Measurements from ENCODE around the gene DBH.

Gene DBH

DNA sequence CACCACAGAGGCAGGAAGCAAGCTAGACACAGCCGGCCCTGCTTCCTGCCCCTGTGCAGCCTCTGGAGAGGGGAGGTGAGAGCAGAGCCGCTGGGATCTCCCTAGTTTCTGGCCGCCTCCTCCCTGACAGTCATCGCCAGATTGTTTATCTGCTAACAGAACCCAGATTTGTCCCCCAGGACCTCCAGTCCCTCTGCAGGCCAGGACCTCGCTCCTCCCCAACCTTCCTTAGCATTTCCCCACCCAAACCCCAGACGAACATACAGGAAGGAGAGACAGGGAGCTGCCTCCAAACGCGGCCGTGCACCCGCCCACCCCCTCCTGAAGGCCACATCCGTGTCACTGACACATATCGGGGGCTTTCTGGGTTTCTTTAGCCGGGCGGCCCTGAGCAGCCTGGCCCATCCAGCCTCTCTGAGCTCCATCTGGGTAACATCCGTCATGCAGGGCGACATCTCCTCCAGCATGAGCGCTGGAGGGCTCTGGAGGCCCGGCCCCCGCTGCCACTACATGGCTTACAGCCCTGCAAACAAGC is 47.5 kb downstream of the DBH start:
- DNase-seq (ENCODE audit: low read depth), result peak; percentile 71

DNA sequence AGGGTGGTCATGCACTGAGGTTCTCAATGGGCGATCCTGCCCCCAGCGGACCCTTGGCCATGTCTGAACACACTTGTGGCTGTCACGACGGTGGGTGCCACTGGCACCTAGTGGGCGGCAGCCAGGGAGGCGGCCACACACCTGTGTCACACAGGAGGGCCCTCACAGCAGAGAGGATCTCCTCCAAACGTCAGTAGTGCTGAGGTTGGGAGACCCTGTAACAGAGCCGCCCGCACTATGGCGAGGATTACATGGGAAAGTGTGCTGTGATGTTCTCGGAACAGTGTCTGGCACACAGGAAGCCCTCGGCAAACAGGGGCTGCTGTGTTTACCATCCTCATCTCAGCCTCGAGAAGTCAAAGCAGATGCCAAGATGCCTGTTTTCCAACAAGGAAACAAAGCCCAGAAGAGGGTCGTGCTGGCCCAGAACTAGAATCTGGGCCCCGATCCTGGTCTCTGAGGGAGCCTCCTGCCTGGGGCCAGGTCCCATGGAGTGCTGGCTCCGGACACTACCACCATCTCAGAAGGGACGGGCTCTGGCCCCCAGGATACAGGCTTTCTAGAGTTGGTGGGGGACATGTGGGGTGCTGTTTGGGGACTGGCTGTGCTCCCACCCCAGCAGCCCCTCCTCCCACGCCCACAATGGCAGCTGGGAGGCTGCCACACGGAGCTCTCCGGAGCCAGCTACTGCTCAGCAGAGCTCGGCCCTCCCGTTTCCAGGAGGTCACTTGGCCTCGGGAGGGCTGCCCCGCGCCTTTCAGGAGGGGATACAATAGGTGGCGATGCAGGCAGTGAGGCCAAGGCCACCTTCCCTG is 48.2 kb downstream of the DBH start:
- DNase-seq (ENCODE audit: low read depth), result no peak

DNA sequence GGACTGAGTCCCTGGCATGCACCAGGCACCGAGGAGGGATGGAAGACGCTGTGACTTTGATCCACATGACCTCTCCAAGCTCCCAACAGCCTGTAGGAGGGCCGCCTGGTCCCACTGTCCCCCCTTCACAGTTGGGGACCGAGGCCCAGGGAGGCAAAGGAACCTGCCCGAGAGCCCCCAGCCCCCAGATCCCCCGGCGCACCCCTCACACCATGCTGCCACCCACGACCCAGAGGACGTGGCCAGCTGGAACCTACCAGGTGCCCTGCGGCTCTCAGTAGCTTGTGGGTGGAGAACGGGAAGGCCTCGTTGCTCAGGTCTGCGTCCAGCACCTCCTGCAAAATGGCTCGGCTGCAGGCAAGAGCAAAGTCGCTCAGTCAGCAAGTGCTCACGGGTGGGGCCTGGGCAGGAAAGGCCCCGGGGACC is 48.8 kb downstream of the DBH start:
- no peak for DNase-seq (ENCODE audit: low read depth)

DNA sequence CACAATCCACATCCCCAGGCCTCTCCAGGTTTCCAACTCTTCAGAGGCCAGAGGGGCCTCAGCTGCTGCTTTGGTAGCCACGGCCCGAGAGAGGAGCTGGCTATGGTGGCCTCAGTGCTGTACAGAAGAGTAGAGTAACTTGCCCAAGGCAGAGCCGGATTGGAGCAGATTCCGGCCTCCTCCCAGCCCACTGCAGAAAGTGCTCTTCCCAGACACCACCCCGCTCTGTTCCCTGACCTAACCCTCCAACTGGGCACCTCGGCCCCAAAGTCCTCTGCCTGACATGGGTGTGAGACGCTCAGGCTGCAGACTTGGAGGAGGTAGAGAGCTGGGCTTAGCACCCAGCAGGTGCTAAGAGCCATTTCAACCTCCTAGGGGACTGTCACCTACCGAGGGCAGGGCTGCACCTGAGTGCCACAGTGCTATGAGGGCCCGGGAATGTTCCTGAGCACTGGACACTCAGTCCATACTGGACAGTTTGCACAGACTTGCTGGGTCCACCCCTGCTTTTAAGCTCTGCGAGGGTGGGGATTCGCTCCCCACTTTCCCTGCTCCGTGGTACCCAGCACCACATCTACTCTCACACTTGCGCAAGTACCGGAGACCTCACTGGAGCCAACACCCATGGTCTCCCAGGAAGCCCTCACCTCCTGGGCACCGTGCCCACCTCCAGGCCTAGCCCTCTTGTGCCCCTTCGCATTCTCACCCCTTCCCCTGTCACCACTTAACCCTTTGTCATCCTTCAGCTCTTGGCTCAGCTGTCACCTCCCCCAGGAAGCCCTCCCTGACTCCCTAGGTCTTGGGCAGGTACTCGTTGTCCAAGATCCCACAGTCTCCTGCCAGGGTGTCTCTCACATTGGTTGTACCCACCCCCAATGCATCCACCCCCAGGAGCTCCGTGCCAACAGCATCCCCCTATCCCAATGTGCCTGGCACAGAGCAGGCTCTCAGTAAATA is 49.8 kb downstream of the DBH start:
- no peak for DNase-seq (ENCODE audit: low read depth)

DNA sequence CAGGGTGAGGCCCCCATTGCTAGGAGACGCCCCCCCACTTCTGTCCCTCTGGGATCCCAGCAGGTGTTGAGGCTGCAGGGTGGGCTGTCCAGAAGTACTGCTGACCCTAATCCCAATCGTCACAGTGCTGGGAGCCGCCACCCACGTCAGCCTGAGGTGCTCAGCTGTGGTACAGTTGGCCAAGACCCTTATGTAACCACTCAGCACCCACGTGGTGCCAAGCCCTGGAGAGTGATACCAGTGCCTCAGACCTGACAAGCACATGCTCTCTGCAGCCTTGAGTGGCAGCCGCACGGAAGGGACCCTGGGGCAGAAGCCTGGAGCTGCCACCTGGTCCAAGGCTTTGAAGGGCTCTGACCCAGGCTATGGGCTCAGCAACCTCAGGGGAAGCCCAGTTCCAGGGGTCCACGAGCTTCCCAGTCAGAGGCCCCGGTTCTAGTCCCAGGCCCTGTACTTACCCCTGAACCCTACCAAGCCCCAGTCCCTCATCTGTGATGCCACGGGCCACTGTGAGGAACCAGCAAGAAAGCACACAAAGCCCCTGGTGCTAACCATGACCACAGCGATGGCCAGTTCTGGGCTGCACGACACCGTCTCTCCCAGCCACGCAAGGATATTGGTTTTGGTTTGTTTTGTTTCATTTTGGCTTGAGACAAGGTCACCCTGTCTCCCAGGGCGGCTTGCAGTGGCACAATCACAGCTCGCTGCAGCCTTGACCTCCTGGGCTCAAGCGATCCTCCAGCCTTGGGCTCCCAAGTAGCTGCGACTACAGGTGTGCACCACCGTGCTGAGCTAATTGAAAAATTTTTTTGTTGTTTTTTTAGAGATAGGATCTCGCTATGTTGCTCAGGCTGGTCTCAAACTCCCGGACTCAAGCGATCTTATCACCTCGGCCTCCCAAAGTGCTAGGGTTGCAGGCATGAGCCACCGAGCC is 50.7 kb downstream of the DBH start:
- DNase-seq (ENCODE audit: low read depth), result no peak

DNA sequence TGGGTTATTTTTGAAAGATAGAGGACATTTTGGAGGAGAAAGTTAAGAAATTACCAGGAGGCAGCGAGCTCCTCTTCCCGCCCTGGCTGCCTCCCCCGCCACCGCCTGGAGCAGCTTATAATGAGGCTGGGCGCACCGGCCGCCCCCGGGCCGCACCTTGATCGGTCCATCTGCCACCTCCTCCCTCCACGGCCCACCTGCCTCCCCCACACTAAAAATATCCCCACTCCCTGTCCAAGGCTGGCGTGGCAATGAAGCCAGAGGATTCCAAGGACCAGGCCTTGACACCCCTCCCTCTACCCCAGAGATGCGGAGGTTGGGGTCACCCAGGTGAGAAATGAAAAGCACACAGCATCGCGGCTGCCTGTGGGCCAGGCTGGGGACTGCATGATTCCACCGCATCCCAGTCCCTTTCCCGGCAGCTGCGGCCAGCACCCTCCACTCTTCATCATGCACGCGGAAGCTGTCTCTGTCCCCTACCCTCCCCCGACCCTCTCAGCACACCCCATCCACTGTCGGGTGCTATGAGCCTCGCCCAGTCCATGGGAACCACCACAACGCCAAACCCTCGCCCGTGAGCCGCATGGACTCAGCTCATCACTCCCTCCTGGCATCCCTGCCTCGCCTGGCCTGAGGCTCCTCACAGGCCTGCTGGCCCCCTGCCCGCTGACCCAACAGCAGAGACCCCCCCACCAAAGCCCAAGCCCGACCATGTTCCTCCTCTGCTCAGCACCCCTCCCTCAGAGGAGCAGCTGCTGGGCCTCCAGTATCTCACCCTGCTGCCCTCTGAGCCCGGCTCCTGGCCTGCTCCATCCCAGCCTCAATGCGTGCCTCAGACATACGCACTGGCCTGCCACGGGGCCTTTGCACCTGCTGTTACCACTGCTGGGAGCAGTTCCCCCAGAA is 51.9 kb downstream of the DBH start:
- DNase-seq (ENCODE audit: low read depth), result no peak

DNA sequence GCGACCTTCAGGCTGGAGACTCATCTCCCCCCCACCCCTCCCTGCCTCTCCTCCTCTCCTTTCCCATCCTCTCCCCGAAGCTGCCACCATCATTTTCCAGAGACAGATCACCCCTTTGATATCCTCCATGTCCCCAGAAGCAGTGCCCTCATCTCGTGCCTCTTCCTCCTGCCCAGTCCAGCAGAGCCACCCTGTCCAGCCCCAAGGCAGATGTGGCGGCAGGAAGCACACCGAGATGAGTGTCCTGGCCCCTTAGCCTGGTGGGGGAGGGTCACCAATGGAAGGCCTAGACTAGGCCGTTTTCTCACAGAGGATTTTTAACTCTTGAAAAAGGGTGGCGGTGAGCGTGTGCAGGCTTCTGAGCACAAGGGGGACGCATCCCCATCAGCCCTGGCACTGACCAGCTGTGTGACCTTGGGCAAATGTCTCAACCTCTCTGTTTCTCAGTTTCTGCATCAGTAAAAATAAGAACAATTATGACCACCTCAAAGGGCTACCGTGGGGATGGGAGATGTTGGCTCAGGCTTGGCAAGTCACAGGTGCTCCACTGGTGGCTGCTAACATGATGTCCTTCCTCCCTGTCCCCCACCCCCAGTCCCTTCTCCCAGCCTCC is 53.1 kb downstream of the DBH start:
- DNase-seq (ENCODE audit: low read depth), result no peak

DNA sequence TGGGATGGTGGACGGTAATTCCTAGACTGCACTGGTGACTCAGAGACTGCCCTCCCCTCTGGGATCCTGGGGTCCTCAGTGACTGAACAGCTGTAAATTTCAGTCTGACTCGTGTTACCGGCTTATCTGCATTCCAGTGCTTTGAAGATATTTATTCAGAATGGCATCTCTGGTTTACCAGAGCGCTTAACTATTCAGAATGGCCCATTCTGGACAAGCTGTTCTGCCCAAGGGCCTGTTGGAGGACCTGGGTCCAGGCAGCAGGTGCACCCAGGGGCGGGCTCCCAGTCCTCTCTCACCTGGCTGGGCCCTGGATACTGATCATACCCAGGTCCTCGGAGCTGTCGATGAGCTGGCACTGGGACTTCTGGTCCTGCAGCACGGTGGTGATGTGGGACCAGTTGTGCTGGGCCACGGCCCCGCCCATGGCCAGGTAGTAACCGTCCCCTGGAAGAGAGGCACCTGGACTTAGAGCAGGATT is 54.0 kb downstream of the DBH start:
- DNase-seq (ENCODE audit: low read depth), result no peak

DNA sequence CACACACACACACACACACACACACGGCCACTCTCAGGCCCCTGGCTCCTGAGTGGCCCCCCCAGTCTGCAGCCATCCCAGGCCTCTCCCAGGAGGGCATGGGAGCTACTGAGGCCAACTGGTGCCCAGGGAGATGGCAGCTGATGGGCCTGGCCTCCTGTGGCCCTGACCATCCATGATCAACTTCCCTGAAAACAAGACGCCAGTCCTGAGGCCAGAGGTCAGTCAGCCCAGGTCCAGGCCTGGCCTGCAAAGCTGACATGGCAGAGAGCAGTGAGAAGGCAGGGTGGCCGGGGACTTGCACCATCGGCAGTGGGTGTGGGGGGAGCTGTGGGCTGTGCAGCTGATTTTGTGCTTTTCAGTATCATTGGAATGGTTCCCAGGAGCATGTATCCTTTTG is 55.0 kb downstream of the DBH start:
- no peak for DNase-seq (ENCODE audit: low read depth)

DNA sequence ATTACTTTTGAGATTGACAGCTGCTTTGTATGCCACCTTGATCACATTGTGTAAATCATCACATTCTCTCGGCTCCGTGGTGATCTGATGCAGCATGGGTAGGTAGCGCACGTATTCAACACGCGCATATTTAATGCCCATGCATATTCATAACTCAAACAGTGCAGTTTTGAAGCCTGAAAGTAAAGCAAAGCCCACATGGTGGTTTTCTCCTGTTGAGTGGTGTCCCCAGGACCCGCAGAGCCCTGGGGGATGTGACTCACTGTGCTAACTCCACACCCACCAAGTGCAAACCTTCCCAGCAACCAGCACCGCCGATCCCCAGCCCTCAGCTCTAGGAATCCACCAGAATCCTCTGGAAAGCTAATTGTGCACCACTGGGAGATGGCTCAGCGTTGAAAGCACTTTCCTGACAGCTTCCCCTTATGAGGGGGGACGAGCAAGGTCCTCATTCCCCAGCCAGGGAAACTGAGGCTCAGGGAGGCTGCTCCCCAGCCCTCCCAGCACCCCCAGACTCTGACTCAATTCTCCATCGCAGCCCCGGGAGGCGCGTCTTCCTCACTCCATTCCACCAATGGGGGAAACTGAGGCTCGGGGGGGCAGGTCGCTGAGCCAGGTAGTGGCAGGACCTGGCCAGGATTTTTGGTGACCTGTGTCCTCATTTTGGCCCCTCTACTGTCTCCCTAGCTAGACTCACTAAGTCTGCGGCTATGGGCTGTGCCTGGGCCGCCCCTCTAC is 55.6 kb downstream of the DBH start:
- no peak for DNase-seq (ENCODE audit: low read depth)

DNA sequence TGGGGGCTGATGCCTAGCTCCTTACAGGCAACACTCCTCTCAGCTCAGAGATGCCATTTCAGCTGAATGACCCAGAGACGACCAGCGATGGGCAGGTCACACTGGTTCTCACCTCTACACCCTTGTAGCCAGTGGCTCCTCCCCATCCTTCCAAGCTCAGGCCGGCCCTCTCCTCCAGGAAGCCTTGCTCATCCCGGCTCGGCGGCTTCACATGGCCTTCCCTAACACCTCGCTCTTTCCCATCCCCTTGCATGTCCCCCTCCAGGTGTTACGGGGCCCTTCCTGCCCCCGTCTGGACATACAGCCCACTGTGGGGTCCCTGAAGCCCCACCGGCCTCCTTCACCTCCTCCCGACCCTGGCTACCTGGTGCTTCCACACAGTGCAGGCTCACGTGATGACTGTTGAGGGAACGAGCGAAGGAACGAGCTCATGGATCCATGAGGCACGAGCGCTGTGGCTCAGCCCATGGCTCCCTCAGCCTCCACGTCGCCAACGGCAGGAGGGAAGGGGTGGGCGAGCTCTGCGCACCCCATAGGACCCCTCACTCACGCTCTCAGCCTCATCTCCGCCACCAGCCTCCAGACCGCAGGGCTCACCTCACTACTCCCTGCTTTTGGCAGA is 56.3 kb downstream of the DBH start:
- no peak for DNase-seq (ENCODE audit: low read depth)

DNA sequence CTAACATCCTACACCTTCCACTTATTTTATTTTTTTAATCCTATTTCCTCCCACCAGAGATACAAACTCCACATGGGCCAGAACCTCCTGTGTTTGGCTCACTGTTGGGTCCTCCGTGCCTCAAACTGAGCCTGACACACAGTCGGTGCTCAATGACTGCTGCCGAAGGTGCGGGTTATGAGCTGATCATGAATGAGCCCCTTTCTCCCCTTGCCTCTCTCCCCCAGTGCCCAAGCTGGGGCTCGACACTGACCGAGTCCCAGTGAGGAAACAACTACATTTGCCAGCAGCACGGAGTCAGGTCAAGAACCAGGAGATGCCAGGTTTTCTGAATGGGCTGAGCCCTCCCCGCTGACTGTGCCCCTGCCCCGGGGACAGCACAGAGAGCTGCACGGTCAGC is 57.0 kb downstream of the DBH start:
- no peak for DNase-seq (ENCODE audit: low read depth)

DNA sequence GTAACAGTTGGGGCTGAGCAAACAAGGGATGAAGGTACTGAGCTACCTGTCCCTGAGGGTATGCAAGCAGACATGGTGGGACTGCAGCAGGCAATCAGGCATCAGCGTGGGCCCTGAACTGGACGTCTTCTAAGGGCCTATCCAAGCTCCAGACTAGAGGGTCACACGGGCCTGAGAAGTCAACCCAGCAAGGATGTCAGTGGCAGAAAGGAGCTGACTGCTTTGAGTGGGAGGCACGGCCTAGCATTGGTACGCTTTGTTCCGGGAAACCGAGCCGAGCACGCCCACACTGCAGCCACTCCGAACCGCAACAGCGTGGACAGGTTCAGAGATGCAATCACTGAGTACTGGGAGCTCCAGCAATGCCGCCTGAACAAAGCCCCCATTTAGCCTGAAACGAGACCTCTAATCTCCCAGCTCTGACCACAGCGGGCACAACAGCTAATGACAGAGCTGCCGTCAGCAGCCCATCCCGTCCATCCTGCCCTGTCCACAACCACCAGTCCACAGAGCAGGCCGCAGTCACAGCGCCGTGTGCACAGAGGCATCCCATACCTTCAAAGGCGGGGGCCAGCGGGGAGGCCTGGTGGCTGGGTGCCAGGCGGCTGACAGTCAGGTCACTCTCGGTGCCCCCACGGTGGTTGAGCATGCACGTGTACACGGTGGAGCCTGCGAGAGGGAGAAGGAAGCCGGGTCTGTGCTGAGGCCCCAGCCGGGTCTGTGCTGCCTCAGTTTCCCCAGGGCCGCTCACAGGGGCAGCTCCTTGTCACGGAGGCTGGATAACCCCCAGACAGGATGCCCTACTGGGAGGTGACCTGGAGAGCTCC is 57.8 kb downstream of the DBH start:
- no peak for DNase-seq (ENCODE audit: low read depth)

DNA sequence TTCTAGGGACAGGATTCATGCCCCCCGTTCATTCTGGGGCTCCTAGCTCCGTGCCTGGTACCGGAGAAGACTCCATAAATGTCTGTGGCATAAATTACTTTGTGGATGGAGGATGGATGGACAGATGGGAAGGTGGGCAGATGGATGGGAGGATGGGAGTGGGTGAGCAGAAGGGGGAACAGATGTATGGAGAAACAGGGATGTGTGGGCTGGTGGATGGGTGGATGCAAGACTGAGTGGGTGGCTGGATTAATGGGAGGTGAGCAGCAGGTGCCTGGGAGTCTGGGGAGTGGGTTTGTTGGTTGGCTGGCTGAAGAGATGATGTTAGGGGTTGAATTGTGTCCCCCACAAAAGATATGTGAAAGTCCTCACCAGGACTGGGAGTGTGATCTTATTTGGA is 58.5 kb downstream of the DBH start:
- no peak for DNase-seq (ENCODE audit: low read depth)

DNA sequence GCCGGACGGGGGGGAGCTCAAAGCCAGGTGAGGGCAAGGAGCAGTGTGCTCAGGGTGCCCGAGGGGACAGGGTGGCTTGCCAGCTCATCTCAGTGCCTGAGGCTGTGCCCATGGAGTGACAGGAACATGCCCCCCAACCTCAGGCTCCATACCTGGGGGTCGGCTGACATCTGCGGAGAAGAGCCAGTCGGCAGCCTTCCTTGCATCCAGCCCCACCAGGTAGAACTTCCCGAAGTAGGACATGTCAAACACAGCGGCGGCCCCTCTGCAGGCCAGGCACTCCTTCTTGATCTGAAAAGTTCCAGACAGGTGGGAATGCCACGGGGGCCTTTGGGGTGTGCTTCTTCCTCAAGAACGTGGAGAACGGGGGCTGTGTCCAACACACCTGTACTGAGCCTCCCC is 59.9 kb downstream of the DBH start:
- no peak for DNase-seq (ENCODE audit: low read depth)

DNA sequence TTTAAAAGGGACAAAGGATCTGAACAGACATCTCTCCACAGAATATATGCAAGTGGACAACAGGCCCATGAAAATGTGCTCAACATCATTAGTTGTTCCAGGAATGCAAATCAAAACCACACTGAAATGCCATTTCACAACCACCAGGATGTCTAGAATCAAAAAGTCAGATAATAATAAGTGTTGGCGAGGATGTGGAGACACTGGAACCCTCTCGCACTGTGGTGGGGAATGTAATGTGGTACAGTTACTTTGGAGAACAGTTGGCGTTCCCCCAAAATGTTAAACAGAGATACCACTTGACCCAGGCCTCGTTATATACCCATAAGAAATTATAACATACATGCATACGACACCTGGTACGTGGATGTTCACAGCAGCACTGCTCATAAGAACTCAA is 63.4 kb downstream of the DBH start:
- DNase-seq (ENCODE audit: low read depth), result no peak

DNA sequence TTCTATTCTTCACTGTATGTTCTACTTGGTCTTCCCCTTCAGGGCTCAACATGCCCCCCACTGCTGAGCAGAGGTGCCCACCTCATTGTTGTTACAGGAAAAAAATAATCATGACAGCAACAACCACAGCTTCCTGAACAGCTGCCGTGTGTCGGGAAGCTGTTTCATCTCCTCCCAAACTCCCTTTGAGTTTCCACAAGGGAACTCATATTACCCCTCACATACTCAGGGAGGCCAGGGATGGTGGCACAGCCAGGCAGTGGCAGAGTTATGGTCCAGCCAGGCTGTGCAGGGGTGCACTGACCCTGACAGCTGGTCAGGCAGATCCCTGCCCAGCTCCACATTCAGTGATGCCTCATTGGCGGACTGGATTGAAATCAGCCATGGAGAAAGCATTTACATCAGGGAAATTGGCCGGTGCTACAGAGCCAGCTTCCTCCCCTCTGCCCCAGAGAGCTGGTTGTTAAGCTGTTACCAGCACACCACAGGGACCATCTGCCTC is 64.7 kb downstream of the DBH start:
- DNase-seq (ENCODE audit: low read depth), result no peak
